NT2/D1 (cell line): ENCODE measurements around the gene EPHA8.

ENCODE experiments used
- DNase-seq: peaks from one replicate; pipeline ENCODE4 v3.0.0-alpha.2; 2011; ENCODE audit warnings: low read depth, low spot score
- H3K27me3 ChIP-seq: 2 replicates; pipeline ENCODE4 v1.6.0; 2011; ENCODE audit warnings: mild to moderate bottlenecking; ENCODE audit not compliant: insufficient read length, insufficient read depth
- H3K36me3 ChIP-seq: 2 replicates; pipeline ENCODE4 v1.6.1; 2011; ENCODE audit warnings: mild to moderate bottlenecking, low read length, mixed read lengths; ENCODE audit not compliant: insufficient read depth, insufficient read length
- H3K4me1 ChIP-seq: 2 replicates; pipeline ENCODE4 v1.5.1; 2011; ENCODE audit not compliant: insufficient read depth, insufficient read length
- H3K4me3 ChIP-seq: 2 replicates; pipeline ENCODE4 v1.5.1; 2011; ENCODE audit warnings: low read depth; ENCODE audit not compliant: insufficient read length
- H3K9ac ChIP-seq: 2 replicates; pipeline ENCODE4 v1.6.0; 2011; ENCODE audit warnings: low read depth; ENCODE audit not compliant: insufficient read length
- H3K9me3 ChIP-seq: 2 replicates; pipeline ENCODE4 v1.5.1; 2011; ENCODE audit warnings: mild to moderate bottlenecking, low read length; ENCODE audit not compliant: insufficient read depth
- SUZ12 ChIP-seq: IDR thresholded peaks from 2 replicates; pipeline ENCODE4 v1.6.1; 2011; ENCODE audit not compliant: insufficient read length, insufficient read depth; ENCODE audit errors: extremely low read depth
- YY1 ChIP-seq: IDR thresholded peaks from 2 replicates; pipeline ENCODE4 v1.6.1; 2011; ENCODE audit not compliant: insufficient read length, insufficient read depth
- ZNF274 ChIP-seq: IDR thresholded peaks from 2 replicates; pipeline ENCODE4 v1.6.1; 2011; ENCODE audit warnings: mild to moderate bottlenecking, low read depth, low read length

EPHA8 gene

DNA sequence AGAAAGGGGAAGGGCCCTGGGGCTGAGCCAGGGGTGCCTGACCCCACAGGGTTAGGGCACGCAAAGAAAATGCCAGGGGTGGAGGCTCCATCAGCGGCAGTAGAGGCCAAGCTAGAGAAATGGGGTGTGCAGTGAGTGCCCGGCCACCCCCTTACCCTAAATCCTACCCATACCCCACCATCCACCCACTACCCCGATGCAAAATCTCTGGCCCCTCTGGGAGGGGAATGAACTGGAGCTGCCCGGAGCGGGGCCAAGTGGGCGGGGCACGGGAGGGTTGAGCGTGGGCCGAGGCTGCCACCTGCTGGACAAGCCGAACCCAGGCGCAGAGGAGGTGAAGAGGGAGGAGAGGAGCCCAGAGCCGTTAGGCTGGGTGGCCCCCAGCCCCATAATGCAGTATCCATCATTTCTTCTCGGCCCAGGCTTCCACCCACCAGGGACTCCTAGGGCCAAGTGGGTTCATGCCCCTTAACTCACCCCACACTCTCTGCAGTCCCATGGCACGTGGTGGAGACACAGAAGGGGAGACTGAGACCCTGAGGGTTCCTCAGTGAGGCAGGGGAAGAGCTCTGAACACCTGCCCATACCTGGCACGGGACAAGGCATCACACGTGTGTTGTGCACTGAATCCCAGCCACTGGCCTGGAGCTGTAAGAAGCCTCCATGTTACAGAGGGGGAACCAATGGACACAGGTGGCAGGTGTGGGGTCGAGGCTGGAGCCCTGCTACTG, 78.8 kb downstream of the EPHA8 start:
- Histone ChIP-seq H3K9ac (peak overlapping the region; percentile 8), H3K27me3 (peaks cover 14% of the 10 kb centered on the region), H3K9me3 (no peaks in the 10 kb centered on the region), H3K4me3 (no peak overlapping the region), H3K4me1 (peaks cover 7% of the 10 kb centered on the region), H3K36me3 (no peaks in the 10 kb centered on the region)
- TF ChIP-seq YY1 (no peak), ZNF274 (no peak), SUZ12 (no peak)
- peak; percentile 27 for DNase-seq

- Histone ChIP-seq H3K36me3 (no peaks in the 10 kb centered on the region), H3K9me3 (no peaks in the 10 kb centered on the region), H3K27me3 (peaks cover 14% of the 10 kb centered on the region), H3K4me3 (no peak within 1 kb of the TSS), H3K4me1 (peaks cover 7% of the 10 kb centered on the region), H3K9ac (no peak within 1 kb of the TSS)
- DNase-seq: no peak
- TF ChIP-seq YY1 (no peak), SUZ12 (no peak), ZNF274 (no peak)
Observed at GRCh38 chr1:22643381-22643780, 80.1 kb downstream of the EPHA8 start, which contains the start of gene C1QC. C1QC (plus strand) TSS chr1:22643633; CDS start chr1:22644024, 391 bp downstream.

DNA sequence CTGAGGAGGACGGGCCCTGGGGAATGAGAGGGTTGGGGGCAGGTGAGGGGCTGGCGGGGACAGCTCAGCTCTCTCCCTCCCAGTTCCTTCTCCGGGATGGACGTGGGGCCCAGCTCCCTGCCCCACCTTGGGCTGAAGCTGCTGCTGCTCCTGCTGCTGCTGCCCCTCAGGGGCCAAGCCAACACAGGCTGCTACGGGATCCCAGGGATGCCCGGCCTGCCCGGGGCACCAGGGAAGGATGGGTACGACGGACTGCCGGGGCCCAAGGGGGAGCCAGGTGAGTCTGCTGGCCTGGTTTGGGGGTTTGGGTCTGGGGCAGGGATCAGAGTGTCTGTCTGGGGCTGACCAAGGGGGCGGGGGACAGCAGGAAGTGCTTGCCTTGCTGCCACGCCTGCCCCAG, 80.6 kb downstream of the EPHA8 start:
- Histone ChIP-seq H3K9me3 (no peaks in the 10 kb centered on the region), H3K9ac (no peak overlapping the region), H3K27me3 (peaks cover 14% of the 10 kb centered on the region), H3K36me3 (no peaks in the 10 kb centered on the region), H3K4me3 (no peak overlapping the region), H3K4me1 (peaks cover 5% of the 10 kb centered on the region)
- no peak for TF ChIP-seq ZNF274
- no peak for TF ChIP-seq SUZ12
- TF ChIP-seq YY1: no peak
- DNase-seq: no peak

DNA sequence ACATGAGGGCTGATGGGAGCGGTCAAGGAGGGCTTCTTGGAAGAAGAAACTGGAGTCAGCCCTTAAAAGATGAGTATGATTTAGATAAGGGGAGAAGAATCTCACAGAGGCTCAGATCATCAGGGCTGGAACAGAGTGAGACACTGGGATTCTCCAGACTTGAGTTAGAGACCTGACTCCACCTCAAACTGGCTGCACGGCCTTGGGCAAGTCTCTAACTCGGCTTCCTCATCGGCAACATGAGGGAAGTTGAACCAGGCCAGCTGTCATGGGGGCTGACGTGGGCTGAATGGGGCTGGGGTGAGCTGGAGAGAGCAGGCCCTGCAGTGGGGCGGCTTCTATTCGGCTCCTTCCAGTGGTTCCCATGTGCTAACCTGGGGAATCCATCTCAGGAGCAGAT, 82.6 kb downstream of the EPHA8 start:
- Histone ChIP-seq H3K36me3 (no peaks in the 10 kb centered on the region), H3K27me3 (peaks cover 14% of the 10 kb centered on the region), H3K9ac (no peak overlapping the region), H3K4me3 (no peak overlapping the region), H3K4me1 (peaks cover 2% of the 10 kb centered on the region), H3K9me3 (no peaks in the 10 kb centered on the region)
- TF ChIP-seq YY1: no peak
- no peak for TF ChIP-seq SUZ12
- no peak for TF ChIP-seq ZNF274
- no peak for DNase-seq

DNA sequence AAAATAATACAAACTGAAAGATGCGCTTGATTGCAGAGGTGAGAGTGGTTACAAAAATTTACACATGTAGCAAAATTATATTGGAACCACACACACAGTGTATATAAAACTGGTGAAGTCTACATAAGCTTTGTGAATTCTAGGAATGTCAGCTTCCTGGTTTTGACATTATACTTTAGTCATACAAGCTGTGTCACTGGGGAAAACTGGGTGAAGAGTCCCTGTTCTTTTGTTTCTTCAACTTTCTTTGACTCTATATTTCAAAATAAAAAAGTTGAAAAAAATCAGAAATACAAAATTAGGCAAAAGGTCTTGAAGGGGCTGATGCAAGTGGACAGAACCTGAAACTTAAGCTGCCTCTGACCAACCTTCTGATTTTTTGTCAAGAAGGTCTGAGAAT, 83.1 kb downstream of the EPHA8 start:
- Histone ChIP-seq H3K36me3 (no peaks in the 10 kb centered on the region), H3K4me3 (no peak overlapping the region), H3K27me3 (peaks cover 14% of the 10 kb centered on the region), H3K4me1 (peaks cover 2% of the 10 kb centered on the region), H3K9me3 (no peaks in the 10 kb centered on the region), H3K9ac (no peak overlapping the region)
- TF ChIP-seq SUZ12: no peak
- no peak for TF ChIP-seq YY1
- no peak for TF ChIP-seq ZNF274
- no peak for DNase-seq

DNA sequence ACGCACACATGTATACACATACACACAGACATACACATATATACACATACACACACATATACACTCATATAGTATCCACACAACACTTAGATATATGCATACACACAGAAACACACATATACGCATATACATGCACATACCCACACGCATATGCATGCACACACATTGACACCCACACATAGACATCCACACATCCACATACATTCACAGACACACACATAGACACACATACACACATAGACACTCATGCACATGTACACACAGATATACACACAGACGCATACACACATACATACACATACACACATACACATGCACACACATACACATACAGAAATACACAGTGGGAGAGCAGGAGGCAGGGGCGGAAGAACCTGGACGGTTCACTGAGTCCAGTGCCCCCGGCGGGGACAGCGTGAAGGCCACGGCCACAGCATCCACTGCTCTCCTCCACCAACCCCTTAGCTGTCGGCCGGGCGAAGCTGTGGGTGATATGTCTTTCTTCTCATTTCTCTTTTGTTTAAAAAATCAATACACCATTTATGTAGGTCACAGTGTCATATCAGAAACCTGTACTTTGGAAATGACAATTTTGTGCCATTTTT, 86.9 kb downstream of the EPHA8 start:
- Histone ChIP-seq H3K36me3 (no peaks in the 10 kb centered on the region), H3K4me3 (no peak overlapping the region), H3K9ac (no peak overlapping the region), H3K4me1 (no peaks in the 10 kb centered on the region), H3K9me3 (no peaks in the 10 kb centered on the region), H3K27me3 (peaks cover 6% of the 10 kb centered on the region)
- TF ChIP-seq ZNF274: no peak
- TF ChIP-seq SUZ12: no peak
- DNase-seq: no peak

DNA sequence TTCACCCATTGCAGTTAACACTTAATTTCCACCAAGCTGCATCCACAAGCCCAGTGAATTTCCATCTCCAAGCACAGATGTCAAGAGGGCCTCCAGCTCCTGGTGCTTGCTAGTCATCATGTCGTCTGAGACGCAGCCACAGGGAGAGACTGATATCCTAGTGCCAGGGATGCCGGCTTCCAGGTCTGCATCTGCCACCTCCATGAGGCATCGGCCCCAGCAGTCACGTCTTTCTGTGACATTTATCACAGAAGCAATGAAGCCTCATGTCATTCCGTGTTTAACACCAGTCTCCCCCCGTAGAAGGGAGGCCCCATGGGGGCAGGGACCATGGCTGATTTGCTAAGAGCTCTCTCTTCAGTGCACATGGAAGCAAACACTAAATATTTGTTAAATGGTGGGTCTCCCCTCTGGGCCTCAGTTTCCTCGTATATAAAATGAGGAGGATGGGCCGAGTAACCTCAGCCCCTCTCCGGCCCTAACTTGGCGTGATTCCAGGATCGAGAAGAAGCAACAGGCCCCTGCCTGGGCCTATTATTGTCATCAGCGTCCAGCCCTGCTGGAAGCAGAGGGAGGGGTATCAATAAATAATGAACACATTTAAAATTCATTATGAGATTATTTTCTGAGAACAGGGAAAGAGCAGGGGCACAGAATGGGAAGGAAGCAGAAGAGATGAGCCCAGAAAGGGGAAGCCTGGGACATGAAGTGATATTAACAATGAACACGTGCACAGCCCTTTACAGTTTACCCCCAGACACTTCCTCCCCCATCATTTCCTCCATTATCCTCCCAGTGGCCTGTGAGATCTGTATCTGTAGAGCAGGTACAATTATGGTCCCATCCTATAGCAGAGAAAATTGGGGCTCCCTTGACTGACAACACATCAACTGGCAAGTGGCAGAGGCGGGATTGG, 88.9 kb downstream of the EPHA8 start:
- Histone ChIP-seq H3K4me3 (no peak overlapping the region), H3K9ac (no peak overlapping the region), H3K9me3 (no peaks in the 10 kb centered on the region), H3K36me3 (no peaks in the 10 kb centered on the region), H3K27me3 (no peaks in the 10 kb centered on the region), H3K4me1 (no peaks in the 10 kb centered on the region)
- no peak for TF ChIP-seq SUZ12
- TF ChIP-seq YY1: no peak
- no peak for TF ChIP-seq ZNF274
- DNase-seq: no peak

DNA sequence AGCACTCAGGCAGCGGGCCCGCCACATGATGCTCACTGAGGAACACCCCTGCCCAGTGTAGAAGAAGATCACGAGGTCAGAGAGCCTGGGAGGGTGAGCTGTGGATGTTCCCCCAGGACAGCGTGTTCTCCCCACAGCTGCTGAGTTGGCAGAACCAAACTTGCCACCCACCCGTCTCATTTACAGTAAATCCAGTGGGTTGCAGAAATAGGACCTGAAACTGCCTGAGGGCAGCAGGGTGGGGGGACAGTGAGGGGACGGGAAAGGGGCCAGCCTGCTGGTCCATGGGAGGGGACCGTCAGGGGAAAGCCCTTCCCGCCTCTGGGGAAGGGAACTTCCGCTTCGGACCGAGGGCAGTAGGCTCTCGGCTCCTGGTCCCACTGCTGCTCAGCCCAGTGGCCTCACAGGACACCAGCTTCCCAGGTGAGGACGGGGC, 89.6 kb downstream of the EPHA8 start, which contains the start of gene C1QB:
Gene C1QB, plus strand, starts transcription at position 356 of the 436 bp plus-strand sequence. CDS start 6,227 bp downstream, outside the sequence.
- Histone ChIP-seq H3K4me1 (no peaks in the 10 kb centered on the region), H3K27me3 (no peaks in the 10 kb centered on the region), H3K9ac (no peak within 1 kb of the TSS), H3K4me3 (no peak within 1 kb of the TSS), H3K36me3 (no peaks in the 10 kb centered on the region), H3K9me3 (no peaks in the 10 kb centered on the region)
- TF ChIP-seq SUZ12 (no peak), ZNF274 (no peak), YY1 (no peak)
- no peak for DNase-seq
